ENCODE data around the gene TEAD3. TPM values are rescaled to one million over a fixed set of nuclear protein-coding genes. Genes with fewer than 3 reads are reported as not detected.

Gene TEAD3
- total and polyA plus RNA-seq, 10 of the 15 experiments (the other 5 are each of a cell fraction or from before 2014, with no cell fraction given): 0.02 to 0.28 (median 0.18) TPM; not detected in 5

- no peak for FAIRE-seq
- no peak for DNase-seq (ENCODE audit: low read depth, low spot score)
- Histone ChIP-seq H3K4me3 (no peak overlapping the region), H2AFZ (ENCODE audit: control insufficient read depth, low read depth, low read length) (no peak overlapping the region), H3K79me2 (ENCODE audit: control insufficient read depth, insufficient read depth, low read length) (no peaks in the 10 kb centered on the region), H3K4me1 (ENCODE audit: control insufficient read depth, insufficient read depth, low read length) (peaks cover 7% of the 10 kb centered on the region), H4K20me1 (ENCODE audit: control insufficient read depth, insufficient read depth) (no peaks in the 10 kb centered on the region), H3K27me3 (replicated peaks in 1 of 2; ENCODE audit: control insufficient read depth in 2 of 2, insufficient read depth in 2 of 2, low read length in 1 of 2) (no peaks in the 10 kb centered on the region), H3K4me2 (ENCODE audit: control insufficient read depth, insufficient read depth) (no peak overlapping the region), H3K27ac (ENCODE audit: control insufficient read depth, insufficient read depth) (no peak overlapping the region), H3K36me3 (ENCODE audit: control insufficient read depth in 2 of 2, insufficient read depth in 2 of 2, low read length in 1 of 2) (peaks cover 0 to 6% of the 10 kb centered on the region in 2 experiments), H3K9ac (ENCODE audit: control insufficient read depth, insufficient read depth, low read length) (no peak overlapping the region), H3K9me3 (replicated peaks; ENCODE audit: control insufficient read depth, insufficient read depth, low read length) (peaks cover 15% of the 10 kb centered on the region; the same call in 2 of the 3 replicates)
- TF ChIP-seq YY1 (IDR thresholded peaks at IDR 0.05; ENCODE audit: low read depth, low read length) (no peak), NFYB (IDR thresholded peaks at IDR 0.05; ENCODE audit: insufficient read depth, low read depth, low read length) (no peak), SIN3A (IDR thresholded peaks at IDR 0.05; ENCODE audit: low read depth, low read length) (no peak), LARP7 (IDR thresholded peaks at IDR 0.05) (no peak), CREB1 (IDR thresholded peaks at IDR 0.05; ENCODE audit: low read depth) (no peak), ATF3 (IDR thresholded peaks at IDR 0.05; ENCODE audit: borderline replicate concordance, extremely low read depth, low read depth, low read length) (no peak), HDAC6 (IDR thresholded peaks at IDR 0.05; ENCODE audit: unreplicated experiment) (no peak), STAT1 (conservative IDR thresholded peaks at IDR 0.05) (no peak), ZNF217 (IDR thresholded peaks at IDR 0.05) (no peak), NRF1 (conservative IDR thresholded peaks at IDR 0.05; ENCODE audit: low read depth, low read length) (no peak), WRNIP1 (IDR thresholded peaks at IDR 0.05; ENCODE audit: borderline replicate concordance, low read depth, low read length) (no peak), PKNOX1 (IDR thresholded peaks at IDR 0.05) (no peak), SUZ12 (IDR thresholded peaks at IDR 0.05; ENCODE audit: unreplicated experiment) (no peak)
- ChIA-PET SMC1A (ENCODE audit: uncharacterized antibody, unreplicated experiment) (no interaction called here), RAD21 (ENCODE audit: unreplicated experiment) (no interaction called here), CTCF (no interaction called here), POLR2A (interaction anchor here (0.6 kb wide), 1 partner anchor 92 kb away, joined by 3 read pairs; no protein-coding TSS in a partner anchor)
- in situ Hi-C loops (cut with MboI) (no loop called here), intact Hi-C loops (cut with micrococcal nuclease; ENCODE audit: unreplicated experiment) (no loop called here)
- 90% methylated on average over 9 of the region's 9 CpGs for WGBS (ENCODE audit: insufficient coverage, insufficient replicate concordance, low lambda C conversion rate, missing lambda C conversion rate)
- BruUV-seq (replicated peaks): no TSS peak
- no peak for ATAC-seq
These were observed 69.0 kb downstream of the TEAD3 start for GRCh38 chr6:35427851-35428321.

Data from GM12878 (cell line).